Measurements from ENCODE around the gene SORCS2.

GRCh38 chr4:7522452-7523220 is 330.3 kb downstream of the SORCS2 start:
- TF ChIP-seq CHD2 (IDR thresholded peaks at IDR 0.05; ENCODE audit: low read length, partially characterized antibody) (no peak), MAX (IDR thresholded peaks at IDR 0.05; ENCODE audit: low read depth) (no peak), TAF1 (IDR thresholded peaks at IDR 0.05; ENCODE audit: borderline replicate concordance, low read depth, low read length) (no peak), NFIC (IDR thresholded peaks at IDR 0.05; ENCODE audit: borderline replicate concordance) (no peak), CTCF (IDR thresholded peaks at IDR 0.05) (no peak), EZH2phosphoT487 (IDR thresholded peaks at IDR 0.05; ENCODE audit: borderline replicate concordance, low read depth) (no peak), YY1 (IDR thresholded peaks at IDR 0.05; ENCODE audit: low read depth) (no peak), POLR2AphosphoS5 (IDR thresholded peaks at IDR 0.05; ENCODE audit: low read depth, low read length) (no peak), FOXJ3 (CRISPR knock-in tag; IDR thresholded peaks at IDR 0.05) (no peak), REST (IDR thresholded peaks at IDR 0.05; ENCODE audit: low read depth, low read length) (no peak), GABPA (IDR thresholded peaks at IDR 0.05; ENCODE audit: low read depth) (no peak), NRF1 (IDR thresholded peaks at IDR 0.05; ENCODE audit: low read depth, low read length) (no peak)

Data from SK-N-SH (cell line).